Fibroblast of mammary gland (primary cell): Measurements from ENCODE around the gene RFTN1.

Source experiments
- DNase-seq: peaks from one replicate; pipeline ENCODE4 v3.0.0-alpha.2; 2010; ENCODE audit warnings: low read depth
- H3K4me3 ChIP-seq: 2 replicates; pipeline ENCODE4 v1.5.1; 2011; ENCODE audit warnings: low read depth, mild to moderate bottlenecking, low read length, moderate library complexity; ENCODE audit not compliant: control insufficient read depth
- TF ChIP-seq, protein P1 (sequence below): conservative IDR thresholded peaks from 2 replicates; pipeline ENCODE4 v1.5.1; 2011; ENCODE audit warnings: low read depth, low read length, inconsistent platforms; ENCODE audit not compliant: control insufficient read depth, insufficient read depth

RFTN1 gene

DNA sequence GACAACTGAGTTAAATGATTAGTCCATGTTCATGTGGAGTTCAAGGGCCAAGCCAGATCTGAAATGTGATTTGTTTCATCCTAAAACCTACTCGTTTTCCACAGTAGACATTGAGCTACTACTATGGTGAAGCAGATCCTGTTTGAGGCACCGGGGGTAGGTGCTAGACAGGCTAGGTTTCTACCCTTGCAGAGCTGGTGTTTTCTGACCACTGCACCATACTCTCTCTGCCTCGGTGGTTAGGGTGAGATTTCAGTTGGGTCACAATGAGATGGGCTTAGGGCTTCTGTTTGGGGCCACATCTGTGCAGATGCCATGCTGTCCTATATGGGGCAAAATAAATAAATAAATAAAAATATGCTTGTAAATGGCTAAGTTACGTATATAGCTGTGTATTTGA is 149.2 kb downstream of the RFTN1 start:
- H3K4me3 ChIP-seq = no peak overlapping the region
- TF ChIP-seq, protein P1, sequence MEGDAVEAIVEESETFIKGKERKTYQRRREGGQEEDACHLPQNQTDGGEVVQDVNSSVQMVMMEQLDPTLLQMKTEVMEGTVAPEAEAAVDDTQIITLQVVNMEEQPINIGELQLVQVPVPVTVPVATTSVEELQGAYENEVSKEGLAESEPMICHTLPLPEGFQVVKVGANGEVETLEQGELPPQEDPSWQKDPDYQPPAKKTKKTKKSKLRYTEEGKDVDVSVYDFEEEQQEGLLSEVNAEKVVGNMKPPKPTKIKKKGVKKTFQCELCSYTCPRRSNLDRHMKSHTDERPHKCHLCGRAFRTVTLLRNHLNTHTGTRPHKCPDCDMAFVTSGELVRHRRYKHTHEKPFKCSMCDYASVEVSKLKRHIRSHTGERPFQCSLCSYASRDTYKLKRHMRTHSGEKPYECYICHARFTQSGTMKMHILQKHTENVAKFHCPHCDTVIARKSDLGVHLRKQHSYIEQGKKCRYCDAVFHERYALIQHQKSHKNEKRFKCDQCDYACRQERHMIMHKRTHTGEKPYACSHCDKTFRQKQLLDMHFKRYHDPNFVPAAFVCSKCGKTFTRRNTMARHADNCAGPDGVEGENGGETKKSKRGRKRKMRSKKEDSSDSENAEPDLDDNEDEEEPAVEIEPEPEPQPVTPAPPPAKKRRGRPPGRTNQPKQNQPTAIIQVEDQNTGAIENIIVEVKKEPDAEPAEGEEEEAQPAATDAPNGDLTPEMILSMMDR = no peak
- no peak for DNase-seq

DNA sequence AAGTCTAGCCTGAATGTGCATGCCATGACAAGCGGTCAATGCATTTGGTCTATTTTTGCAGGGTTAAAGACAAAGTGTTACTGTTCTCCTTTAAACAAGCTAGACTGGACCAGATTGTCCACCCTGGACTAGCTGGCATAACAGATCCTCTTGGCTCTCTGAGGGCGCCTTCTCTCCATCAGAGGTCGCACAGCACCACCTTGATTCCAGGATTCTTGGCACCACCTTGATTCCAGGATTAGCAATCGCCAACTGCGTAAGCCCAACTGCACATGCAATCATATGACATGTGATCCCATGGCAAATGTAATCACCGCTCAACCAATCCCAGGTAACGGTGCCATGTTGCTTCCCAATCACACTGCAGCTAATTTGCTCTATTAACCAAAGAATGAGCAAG is 149.9 kb downstream of the RFTN1 start:
- TF ChIP-seq, protein P1 = no peak

DNA sequence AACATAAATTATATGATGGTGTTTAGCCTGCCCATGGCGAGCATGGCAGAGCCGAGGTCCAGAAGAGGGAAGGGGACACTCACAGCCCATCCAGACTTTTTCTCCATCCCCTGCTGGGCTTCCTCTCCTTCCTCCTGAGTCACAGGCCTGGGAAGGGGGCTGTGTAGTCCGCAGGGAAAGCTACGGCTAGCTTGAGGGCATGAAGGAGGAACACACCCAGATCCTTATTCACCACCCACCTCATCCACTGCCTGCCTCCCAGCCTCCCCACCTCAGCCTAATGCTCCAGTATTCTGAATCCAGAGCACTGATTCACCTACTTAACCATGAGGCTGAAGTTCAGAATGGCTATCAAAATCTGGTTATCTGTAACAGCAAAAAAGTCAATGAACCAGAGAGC is 150.7 kb downstream of the RFTN1 start:
- TF ChIP-seq, protein P1 = no peak
- H3K4me3 ChIP-seq = no peak overlapping the region
- DNase-seq = no peak

More for the DNA sequence above, 149.9 kb downstream of the RFTN1 start:
- DNase-seq = no peak
- H3K4me3 ChIP-seq = no peak overlapping the region

DNA sequence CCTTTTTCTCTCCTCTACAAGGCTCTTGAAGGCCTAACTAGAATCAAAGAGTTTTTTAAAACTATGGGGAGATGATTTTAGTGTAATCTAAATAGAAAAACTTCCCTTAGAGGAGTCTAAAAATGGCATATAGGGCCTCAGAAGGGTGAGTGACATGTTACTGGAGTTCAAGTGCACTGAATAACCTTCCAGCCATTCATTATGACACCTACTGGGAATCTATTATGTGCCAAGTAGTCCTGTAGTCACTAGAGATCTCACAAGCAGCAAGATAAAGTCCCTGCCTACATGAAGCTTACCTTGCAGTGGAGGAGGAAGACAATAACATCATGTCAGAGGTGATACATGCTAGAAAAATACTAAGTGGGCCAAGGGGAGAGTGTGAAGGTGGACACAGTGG is 152.4 kb downstream of the RFTN1 start:
- no peak overlapping the region for H3K4me3 ChIP-seq
- DNase-seq = no peak
- TF ChIP-seq, protein P1 = no peak

DNA sequence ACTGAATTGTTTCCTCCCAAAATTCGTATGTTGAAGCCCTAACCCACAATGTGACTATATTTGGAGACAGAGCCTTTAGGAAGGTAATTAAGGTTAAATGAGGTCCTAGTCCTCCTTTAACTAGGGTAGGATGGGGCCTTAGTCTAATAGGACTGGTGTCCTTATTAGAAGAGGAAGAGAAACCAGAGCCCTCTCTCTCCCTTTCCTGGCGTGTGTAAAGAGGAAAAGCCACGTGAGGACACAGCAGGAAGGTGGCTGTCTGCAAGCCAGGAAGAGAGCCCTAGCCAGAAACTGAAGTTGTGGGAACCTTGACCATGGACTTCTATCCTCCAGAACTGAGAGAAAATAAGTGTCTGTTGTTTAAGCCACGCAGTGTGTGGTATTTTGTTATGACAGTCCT is 154.2 kb downstream of the RFTN1 start:
- TF ChIP-seq, protein P1 = no peak
- H3K4me3 ChIP-seq = no peak overlapping the region
- DNase-seq = no peak

DNA sequence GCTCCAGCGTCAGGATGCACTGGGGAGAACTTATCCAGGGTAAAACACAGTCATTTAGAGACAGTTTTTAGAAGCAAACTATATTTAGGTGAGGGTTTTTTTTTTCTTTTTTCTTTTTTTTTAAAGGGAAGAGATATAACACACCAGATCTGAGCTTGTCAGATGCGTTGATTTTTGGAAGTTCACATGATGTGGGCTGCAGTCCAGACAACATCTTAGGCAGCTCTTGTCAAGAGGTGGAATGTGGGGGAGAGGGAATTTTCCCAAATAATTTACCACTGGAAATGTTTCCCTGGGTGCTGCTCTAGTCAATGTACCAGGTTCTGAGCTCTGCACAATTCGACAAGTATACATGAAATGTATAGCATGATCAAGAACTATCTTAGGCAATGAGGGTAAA is 155.2 kb downstream of the RFTN1 start:
- no peak overlapping the region for H3K4me3 ChIP-seq
- DNase-seq = no peak
- TF ChIP-seq, protein P1 = no peak
